Trophoblast cell (in vitro differentiated cells and primary cell): ENCODE measurements around the gene CIAO2B.

Experiments used
- DNase-seq, 2 donors: peaks; one replicate each; pipeline ENCODE4 v3.0.0-alpha.2; 2016
- H2AFZ ChIP-seq: 2 replicates; pipeline ENCODE4 v1.6.1; 2013; ENCODE audit warnings: low read length, moderate library complexity, mild to moderate bottlenecking; ENCODE audit not compliant: insufficient read depth, poor library complexity
- H2AK5ac ChIP-seq: 2 replicates; pipeline ENCODE4 v1.6.1; 2013; ENCODE audit warnings: mild to moderate bottlenecking, low read length
- H2BK120ac ChIP-seq: 2 replicates; pipeline ENCODE4 v1.6.1; 2013; ENCODE audit warnings: low read length, mild to moderate bottlenecking, moderate library complexity; ENCODE audit not compliant: insufficient read depth, poor library complexity
- H2BK12ac ChIP-seq: 2 replicates; pipeline ENCODE4 v1.6.1; 2013; ENCODE audit warnings: mild to moderate bottlenecking, low read length, moderate library complexity
- H2BK5ac ChIP-seq: 2 replicates; pipeline ENCODE4 v1.6.1; 2013; ENCODE audit warnings: low read length, low read depth, moderate library complexity, mild to moderate bottlenecking; ENCODE audit not compliant: poor library complexity
- H3K14ac ChIP-seq: 2 replicates; pipeline ENCODE4 v1.6.1; 2013; ENCODE audit warnings: mild to moderate bottlenecking, low read length
- H3K18ac ChIP-seq: 2 replicates; pipeline ENCODE4 v1.6.1; 2013; ENCODE audit warnings: mild to moderate bottlenecking, low read length
- H3K23ac ChIP-seq: 2 replicates; pipeline ENCODE4 v1.6.1; 2013; ENCODE audit warnings: low read length
- H3K27ac ChIP-seq: 2 replicates; pipeline ENCODE4 v1.5.1; 2013; ENCODE audit warnings: low read depth, mild to moderate bottlenecking, inconsistent platforms, low read length, moderate library complexity
- H3K27me3 ChIP-seq: 2 replicates; pipeline ENCODE4 v1.6.1; 2013; ENCODE audit warnings: inconsistent platforms, mild to moderate bottlenecking, low read length, moderate library complexity; ENCODE audit not compliant: insufficient read depth
- H3K36me3 ChIP-seq, 2 experiments: 1 replicate in 1 of 2; 2 replicates in 1 of 2; pipeline ENCODE4 v1.6.1; 2013; ENCODE audit warnings: low read length in 2 of 2, mild to moderate bottlenecking in 2 of 2, moderate library complexity in 1 of 2; ENCODE audit not compliant: insufficient read depth in 2 of 2, control insufficient read depth in 1 of 2
- H3K4ac ChIP-seq: 2 replicates; pipeline ENCODE4 v1.6.1; 2013; ENCODE audit warnings: low read depth, mild to moderate bottlenecking, low read length, moderate library complexity
- H3K4me1 ChIP-seq, 2 experiments: 1 replicate in 1 of 2; 2 replicates in 1 of 2; pipeline ENCODE4 v1.6.1; 2013; ENCODE audit warnings: low read length in 2 of 2, mild to moderate bottlenecking in 2 of 2, moderate library complexity in 1 of 2; ENCODE audit not compliant: insufficient read depth in 2 of 2, control insufficient read depth in 1 of 2
- H3K4me2 ChIP-seq: 2 replicates; pipeline ENCODE4 v1.6.1; 2013; ENCODE audit warnings: inconsistent platforms, mild to moderate bottlenecking, low read length, moderate library complexity
- H3K4me3 ChIP-seq: 2 replicates; pipeline ENCODE4 v1.5.1; 2013; ENCODE audit warnings: mild to moderate bottlenecking, low read depth, low read length, inconsistent platforms
- H3K79me1 ChIP-seq: one replicate; pipeline ENCODE4 v1.6.1; 2013; ENCODE audit warnings: low read length
- H3K79me2 ChIP-seq: 2 replicates; pipeline ENCODE4 v1.6.1; 2013; ENCODE audit warnings: low read length, mild to moderate bottlenecking; ENCODE audit not compliant: control insufficient read depth, insufficient read depth, poor library complexity
- H3K9ac ChIP-seq: 2 replicates; pipeline ENCODE4 v1.6.1; 2013; ENCODE audit warnings: mild to moderate bottlenecking, low read length
- H3K9me3 ChIP-seq: 2 replicates; pipeline ENCODE4 v1.6.1; 2013; ENCODE audit warnings: low read depth, mild to moderate bottlenecking, control low read depth, inconsistent platforms, low read length; ENCODE audit not compliant: insufficient read depth
- H4K12ac ChIP-seq: 2 replicates; pipeline ENCODE4 v1.6.1; 2013; ENCODE audit warnings: low read depth, mild to moderate bottlenecking, low read length, moderate library complexity
- H4K8ac ChIP-seq: 2 replicates; pipeline ENCODE4 v1.6.1; 2013; ENCODE audit warnings: low read depth, mild to moderate bottlenecking, low read length, moderate library complexity
- H4K91ac ChIP-seq: one replicate; pipeline ENCODE4 v1.6.1; 2013; ENCODE audit warnings: low read depth, mild to moderate bottlenecking, low read length, moderate library complexity
- WGBS: extraction: QIAGEN DNeasy Blood & Tissue Kit; methylation state at CpG from one replicate; pipeline ENCODE4 v1.1.7; 2013; ENCODE audit warnings: missing lambda C conversion rate; ENCODE audit not compliant: insufficient read length, insufficient coverage; ENCODE audit errors: extremely low coverage; 5-methylcytosine and 5-hydroxymethylcytosine counted together

Gene CIAO2B

GRCh38 chr16:66918355-66918754, 15.8 kb downstream of the CIAO2B start:
- H2AK5ac ChIP-seq: no peak overlapping the region
- H4K12ac ChIP-seq: no peak overlapping the region
- H3K9me3 ChIP-seq: peaks cover under 1% of the 10 kb centered on the region
- no peak overlapping the region for H2BK5ac ChIP-seq
- no peak overlapping the region for H4K8ac ChIP-seq
- H3K4me2 ChIP-seq: no peak overlapping the region
- no peak overlapping the region for H3K18ac ChIP-seq
- H3K27me3 ChIP-seq: no peaks in the 10 kb centered on the region
- H3K27ac ChIP-seq: no peak overlapping the region
- H2BK12ac ChIP-seq: no peak overlapping the region
- no peak overlapping the region for H4K91ac ChIP-seq
- H3K36me3 ChIP-seq: no peaks in the 10 kb centered on the region
- H3K79me1 ChIP-seq: no peaks in the 10 kb centered on the region
- H2AFZ ChIP-seq: no peak overlapping the region
- WGBS: no CpG with 5 or more reads among the region's 6 CpGs
- no peak overlapping the region for H3K23ac ChIP-seq
- H2BK120ac ChIP-seq: no peak overlapping the region
- H3K4ac ChIP-seq: no peak overlapping the region
- no peak overlapping the region for H3K9ac ChIP-seq
- no peak overlapping the region for H3K4me3 ChIP-seq
- DNase-seq: no peak
- no peak overlapping the region for H3K14ac ChIP-seq
- H3K4me1 ChIP-seq: no peaks in the 10 kb centered on the region
- H3K79me2 ChIP-seq: no peaks in the 10 kb centered on the region

DNA sequence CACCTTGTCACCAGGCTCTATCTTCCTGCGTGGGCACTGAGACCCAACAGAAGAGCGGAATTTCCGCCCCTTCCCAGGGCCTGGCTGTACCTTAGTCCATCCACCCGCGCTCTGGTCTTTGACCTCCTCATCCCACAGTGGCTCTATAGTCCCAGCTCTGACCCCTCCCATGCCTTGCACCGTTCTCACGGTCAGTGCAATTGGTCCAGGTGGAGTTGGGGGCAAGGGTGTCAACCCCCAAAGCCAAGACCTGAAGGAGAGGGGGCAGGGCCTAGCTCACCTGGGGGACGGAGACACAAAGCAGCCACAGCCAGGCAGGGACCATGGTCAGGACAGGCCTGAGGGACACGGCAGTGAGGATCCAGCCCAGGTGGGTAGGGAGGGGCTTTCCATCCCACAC, 16.5 kb downstream of the CIAO2B start:
- Histone ChIP-seq H2BK5ac (no peak overlapping the region), H4K12ac (no peak overlapping the region), H4K91ac (no peak overlapping the region), H3K14ac (no peak overlapping the region), H2BK120ac (no peak overlapping the region), H4K8ac (no peak overlapping the region), H2AFZ (no peak overlapping the region), H3K18ac (no peak overlapping the region), H3K4ac (no peak overlapping the region), H3K79me1 (no peaks in the 10 kb centered on the region), H3K9ac (no peak overlapping the region), H3K4me3 (no peak overlapping the region), H3K4me2 (no peak overlapping the region), H2AK5ac (no peak overlapping the region), H3K23ac (no peak overlapping the region), H2BK12ac (no peak overlapping the region), H3K9me3 (no peaks in the 10 kb centered on the region), H3K27ac (no peak overlapping the region), H3K36me3 (no peaks in the 10 kb centered on the region), H3K79me2 (no peaks in the 10 kb centered on the region), H3K27me3 (no peaks in the 10 kb centered on the region), H3K4me1 (no peaks in the 10 kb centered on the region)
- WGBS: no CpG with 5 or more reads among the region's 9 CpGs
- no peak for DNase-seq

DNA sequence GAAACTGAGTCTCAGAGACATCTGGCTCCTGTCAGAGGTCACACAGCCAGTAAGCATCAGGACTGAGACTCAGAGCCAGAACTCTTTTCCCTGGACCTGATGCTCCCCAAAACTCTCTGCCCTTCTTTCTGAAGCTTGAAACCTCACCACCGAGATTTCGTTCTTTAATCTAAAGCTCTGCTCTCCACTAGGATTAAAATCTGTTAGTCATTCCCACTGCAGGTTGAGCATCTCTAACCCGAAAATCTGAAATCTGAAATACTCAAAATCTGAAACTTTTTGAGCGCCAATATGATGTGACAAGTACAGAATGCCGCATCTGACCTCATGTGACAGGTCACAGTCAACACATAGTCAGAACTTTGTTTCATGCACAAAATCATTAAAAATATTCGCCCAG, 17.7 kb downstream of the CIAO2B start:
- H3K18ac ChIP-seq: no peak overlapping the region
- no peak overlapping the region for H2BK120ac ChIP-seq
- no CpG with 5 or more reads among the region's 6 CpGs for WGBS
- no peak overlapping the region for H4K12ac ChIP-seq
- no peak overlapping the region for H4K8ac ChIP-seq
- H2BK12ac ChIP-seq: no peak overlapping the region
- no peak overlapping the region for H3K4me3 ChIP-seq
- no peak for DNase-seq
- no peaks in the 10 kb centered on the region for H3K4me1 ChIP-seq
- no peak overlapping the region for H3K4me2 ChIP-seq
- H2AFZ ChIP-seq: no peak overlapping the region
- no peaks in the 10 kb centered on the region for H3K27me3 ChIP-seq
- H3K14ac ChIP-seq: no peak overlapping the region
- H2BK5ac ChIP-seq: no peak overlapping the region
- no peaks in the 10 kb centered on the region for H3K79me1 ChIP-seq
- H3K9me3 ChIP-seq: no peaks in the 10 kb centered on the region
- no peak overlapping the region for H3K9ac ChIP-seq
- no peak overlapping the region for H3K23ac ChIP-seq
- H3K27ac ChIP-seq: no peak overlapping the region
- no peaks in the 10 kb centered on the region for H3K79me2 ChIP-seq
- no peaks in the 10 kb centered on the region for H3K36me3 ChIP-seq
- H2AK5ac ChIP-seq: no peak overlapping the region
- H3K4ac ChIP-seq: no peak overlapping the region
- no peak overlapping the region for H4K91ac ChIP-seq

- DNase-seq: no peak
- Histone ChIP-seq H3K79me2 (no peaks in the 10 kb centered on the region), H3K27me3 (no peaks in the 10 kb centered on the region), H3K18ac (no peak overlapping the region), H4K12ac (no peak overlapping the region), H3K4me2 (no peak overlapping the region), H2AK5ac (no peak overlapping the region), H2AFZ (no peak overlapping the region), H3K14ac (no peak overlapping the region), H3K9me3 (no peaks in the 10 kb centered on the region), H3K4me1 (no peaks in the 10 kb centered on the region), H3K4me3 (no peak overlapping the region), H3K4ac (no peak overlapping the region), H2BK12ac (no peak overlapping the region), H3K79me1 (no peaks in the 10 kb centered on the region), H4K8ac (no peak overlapping the region), H4K91ac (no peak overlapping the region), H3K36me3 (no peaks in the 10 kb centered on the region), H2BK5ac (no peak overlapping the region), H3K9ac (no peak overlapping the region), H3K23ac (no peak overlapping the region), H2BK120ac (no peak overlapping the region), H3K27ac (no peak overlapping the region)
- no CpG with 5 or more reads among the region's 7 CpGs for WGBS
Observed at GRCh38 chr16:66915041-66915440, 19.2 kb downstream of the CIAO2B start.
